Neutrophil (primary cell): ENCODE measurements around the gene ZMYM5.
"Not testable (repeated sequence)": the region's sequence is repeated elsewhere in the genome, so short reads cannot be mapped to it uniquely, and the experiment has no call there.

Experiments
- H3K27ac ChIP-seq: fragments of 200-600 bp; sonication (generic); 2 replicates; pipeline ENCODE4 v1.5.1; 2016; ENCODE audit warnings: mild to moderate bottlenecking, moderate library complexity
- H3K27me3 ChIP-seq: fragments of 200-600 bp; sonication (generic); 2 replicates; pipeline ENCODE4 v1.6.0; 2016; ENCODE audit warnings: mild to moderate bottlenecking
- H3K36me3 ChIP-seq: fragments of 200-600 bp; sonication (generic); 2 replicates; pipeline ENCODE4 v1.5.1; 2017
- H3K4me1 ChIP-seq, 2 experiments: fragments of 200-600 bp in 1 of 2; sonication (generic) in 1 of 2; 1 replicate in 1 of 2; 2 replicates in 1 of 2; pipeline versions ENCODE4 v1.5.1 to v1.6.1; 2013 to 2016; ENCODE audit warnings: low read depth in 1 of 2, low read length in 1 of 2, mild to moderate bottlenecking in 1 of 2, moderate library complexity in 1 of 2; ENCODE audit not compliant: control insufficient read depth in 1 of 2, insufficient read depth in 1 of 2
- H3K4me3 ChIP-seq, 2 experiments: fragments of 200-600 bp in 1 of 2; sonication (generic) in 1 of 2; 1 replicate in 1 of 2; 2 replicates in 1 of 2; pipeline ENCODE4 v1.5.1; 2013 to 2016; ENCODE audit warnings: low read depth in 1 of 2, low read length in 1 of 2, mild to moderate bottlenecking in 1 of 2, moderate library complexity in 1 of 2
- H3K9me3 ChIP-seq: fragments of 200-600 bp; sonication (generic); 2 replicates; pipeline ENCODE4 v1.5.1; 2016
- CTCF ChIP-seq: fragments of 200-600 bp; sonication (generic); IDR thresholded peaks from 2 replicates; pipeline ENCODE4 v1.5.1; 2016; ENCODE audit warnings: antibody characterized with exemption

Gene ZMYM5

GRCh38 chr13:19863323-19864023 is at the start of gene ZMYM5:
Gene ZMYM5 (minus strand): TSS chr13:19863649. CDS start chr13:19852180, 11,469 bp downstream.
- Histone ChIP-seq H3K4me1 (peaks cover 25 to 27% of the 10 kb centered on the region in 2 experiments), H3K27me3 (no peaks in the 10 kb centered on the region), H3K9me3 (no peaks in the 10 kb centered on the region), H3K36me3 (no peaks in the 10 kb centered on the region), H3K27ac (peak within 1 kb of the TSS; percentile 93), H3K4me3 (peak within 1 kb of the TSS; percentile 93 to 98)
- TF ChIP-seq CTCF = peak; percentile 67

GRCh38 chr13:19910336-19911072 is 47.1 kb upstream of the ZMYM5 start:
- Histone ChIP-seq H3K27me3 (no peaks in the 10 kb centered on the region), H3K9me3 (no peaks in the 10 kb centered on the region), H3K27ac (no peak overlapping the region), H3K4me1 (no peaks in the 10 kb centered on the region), H3K36me3 (no peaks in the 10 kb centered on the region), H3K4me3 (no peak overlapping the region)
- TF ChIP-seq CTCF = no peak

- TF ChIP-seq CTCF = no peak
- H3K4me3 ChIP-seq = no peak overlapping the region
- no peaks in the 10 kb centered on the region for H3K9me3 ChIP-seq
- no peaks in the 10 kb centered on the region for H3K4me1 ChIP-seq
- H3K27ac ChIP-seq = no peak overlapping the region
- no peaks in the 10 kb centered on the region for H3K27me3 ChIP-seq
- H3K36me3 ChIP-seq = no peaks in the 10 kb centered on the region
Measured at GRCh38 chr13:19908350-19908986, 45.0 kb upstream of the ZMYM5 start.

GRCh38 chr13:19905487-19906195 is 42.2 kb upstream of the ZMYM5 start:
- H3K27ac ChIP-seq, H3K36me3 ChIP-seq, H3K27me3 ChIP-seq, H3K9me3 ChIP-seq, H3K4me1 ChIP-seq, H3K4me3 ChIP-seq: not testable (repeated sequence)

- no peaks in the 10 kb centered on the region for H3K27me3 ChIP-seq
- no peak for TF ChIP-seq CTCF
- H3K4me1 ChIP-seq = no peaks in the 10 kb centered on the region
- H3K4me3 ChIP-seq = no peak overlapping the region
- H3K36me3 ChIP-seq = no peaks in the 10 kb centered on the region
- no peaks in the 10 kb centered on the region for H3K9me3 ChIP-seq
- H3K27ac ChIP-seq = no peak overlapping the region
Measured at GRCh38 chr13:19890030-19890429, 26.6 kb upstream of the ZMYM5 start.
